Thyroid gland (tissue), 4 donors: ENCODE measurements around the gene NISCH. TPM values are rescaled to one million over a fixed set of nuclear protein-coding genes. Genes with fewer than 3 reads are reported as not detected.

Experiments
- DNase-seq, 2 donors: peaks; one replicate each; pipeline ENCODE4 v3.0.0-alpha.2; 2019
- H3K27ac ChIP-seq, 3 donors: fragments of 200-600 bp; sonication (generic); 1 replicate in 2 of 3; 2 replicates in 1 of 3; pipeline ENCODE4 v1.5.1; 2016 to 2019; ENCODE audit warnings: mild to moderate bottlenecking in 1 of 3, moderate library complexity in 1 of 3
- H3K27me3 ChIP-seq: fragments of 200-600 bp; sonication (generic); one replicate; pipeline ENCODE4 v1.5.1; 2019
- H3K36me3 ChIP-seq, 2 donors: fragments of 200-600 bp; sonication (generic); one replicate each; pipeline ENCODE4 v1.5.1; 2016 to 2019
- H3K4me1 ChIP-seq, 2 donors: fragments of 200-600 bp; sonication (generic); one replicate each; pipeline ENCODE4 v1.5.1; 2017 to 2019
- H3K4me3 ChIP-seq, 3 donors: fragments of 200-600 bp; sonication (generic); replicated peaks in 1 of 3; 1 replicate in 2 of 3; 2 replicates in 1 of 3; pipeline ENCODE4 v1.5.1; 2016; ENCODE audit warnings: mild to moderate bottlenecking in 1 of 3
- H3K9me3 ChIP-seq: fragments of 200-600 bp; sonication (generic); one replicate; pipeline ENCODE4 v1.5.1; 2017
- CTCF ChIP-seq, 6 experiments: fragments of 200-600 bp in 3 of 6; fragments of 450-650 bp in 3 of 6; sonication (generic) in 3 of 6; IDR thresholded peaks; one replicate each; pipeline ENCODE4 v1.5.1; 2016 to 2019; ENCODE audit warnings: antibody characterized with exemption in 6 of 6, mild to moderate bottlenecking in 2 of 6, inconsistent platforms in 1 of 6, moderate library complexity in 1 of 6
- POLR2A ChIP-seq, 2 donors: fragments of 450-650 bp; IDR thresholded peaks; one replicate each; pipeline ENCODE4 v1.6.1; 2017; ENCODE audit warnings: antibody characterized with exemption in 2 of 2, mild to moderate bottlenecking in 2 of 2, moderate library complexity in 1 of 2
- WGBS, 2 donors: methylation state at CpG; one replicate each; pipeline ENCODE4 v1.1.5; 2017; 5-methylcytosine and 5-hydroxymethylcytosine counted together
- intact Hi-C: fragments of 100-400 bp; cut with DNase I; formaldehyde crosslinking; loops from one replicate; pipeline ENCODE4 v1.15.1; 2023
- total RNA-seq, 4 donors: library from RNA; depleted of rRNA; stranded (reverse); fragments of >200 nt; gene quantifications; one replicate each; pipeline ENCODE4 v1.2.3, GENCODE V29; 2016

NISCH gene
- total RNA-seq, 4 donors from 2014 or later, result 71.8 to 88.2 (median 86.2) TPM

- no peaks in the 10 kb centered on the region for H3K9me3 ChIP-seq
- H3K4me3 ChIP-seq, result no peak overlapping the region
- peaks cover 12 to 29% of the 10 kb centered on the region in 2 donors for H3K4me1 ChIP-seq
- WGBS, 2 donors, result 1 to 32% methylated on average over 6 to 11 of the region's 13 CpGs
- no peak overlapping the region for H3K27ac ChIP-seq
- DNase-seq, result peak; percentile 43 to 46
- no peaks in the 10 kb centered on the region for H3K27me3 ChIP-seq
- TF ChIP-seq CTCF (IDR thresholded peaks at IDR 0.05) (peak; percentile 96 to 100 (median 99)), POLR2A (IDR thresholded peaks at IDR 0.05) (no peak)
- no peaks in the 10 kb centered on the region for H3K36me3 ChIP-seq
- intact Hi-C loops, result loop anchor here (2.0 kb wide), 1 partner anchor 16 kb away; no protein-coding TSS in a partner anchor
Observed at GRCh38 chr3:52446631-52447511, 8.5 kb upstream of the NISCH start.

- DNase-seq, result no peak
- intact Hi-C loops, result loop anchor here (2.0 kb wide), 1 partner anchor 17 kb away; no protein-coding TSS in a partner anchor
- H3K27ac ChIP-seq, result no peak overlapping the region
- no peaks in the 10 kb centered on the region for H3K27me3 ChIP-seq
- no peak overlapping the region for H3K4me3 ChIP-seq
- 80 to 81% methylated on average over 12 of the region's 12 CpGs for WGBS, 2 donors
- H3K4me1 ChIP-seq, result peaks cover 12 to 29% of the 10 kb centered on the region in 2 donors
- no peaks in the 10 kb centered on the region for H3K36me3 ChIP-seq
- TF ChIP-seq POLR2A (IDR thresholded peaks at IDR 0.05), result no peak
- H3K9me3 ChIP-seq, result no peaks in the 10 kb centered on the region
Observed at GRCh38 chr3:52447512-52448355, 7.7 kb upstream of the NISCH start.

- H3K4me3 ChIP-seq, result no peak overlapping the region
- peaks cover 28 to 45% of the 10 kb centered on the region in 2 donors for H3K4me1 ChIP-seq
- no peak for TF ChIP-seq POLR2A (IDR thresholded peaks at IDR 0.05)
- TF ChIP-seq CTCF (IDR thresholded peaks at IDR 0.05), result no peak
- no peaks in the 10 kb centered on the region for H3K27me3 ChIP-seq
- intact Hi-C loops, result loop anchor here (10.0 kb wide), 1 partner anchor 234 kb away; the partner anchor contains the start of genes GNL3 and PBRM1
- no peak for DNase-seq
- 88 to 92% methylated on average over 8 of the region's 11 CpGs for WGBS, 2 donors
- no peaks in the 10 kb centered on the region for H3K9me3 ChIP-seq
- peak overlapping the region; percentile 81 to 86 (median 85) for H3K27ac ChIP-seq
- H3K36me3 ChIP-seq, result no peaks in the 10 kb centered on the region
Observed at GRCh38 chr3:52450489-52451236, 4.7 kb upstream of the NISCH start.

GRCh38 chr3:52451237-52452083 lies 3.9 kb upstream of the NISCH start:
- H3K4me1 ChIP-seq, result peaks cover 34 to 47% of the 10 kb centered on the region in 2 donors
- H3K27ac ChIP-seq, result peak overlapping the region in 1 of 3 donors; percentile 86
- intact Hi-C loops, result loop anchor here (10.0 kb wide), 1 partner anchor 233 kb away; the partner anchor contains the start of genes GNL3 and PBRM1
- no peaks in the 10 kb centered on the region for H3K9me3 ChIP-seq
- H3K4me3 ChIP-seq, result no peak overlapping the region
- no peak for DNase-seq
- no peaks in the 10 kb centered on the region for H3K36me3 ChIP-seq
- H3K27me3 ChIP-seq, result no peaks in the 10 kb centered on the region
- no peak for TF ChIP-seq CTCF (IDR thresholded peaks at IDR 0.05)
- no peak for TF ChIP-seq POLR2A (IDR thresholded peaks at IDR 0.05)
- 81 to 90% methylated on average over 22 to 24 of the region's 24 CpGs for WGBS, 2 donors
